ENCODE data around the gene PACS2.

DNA sequence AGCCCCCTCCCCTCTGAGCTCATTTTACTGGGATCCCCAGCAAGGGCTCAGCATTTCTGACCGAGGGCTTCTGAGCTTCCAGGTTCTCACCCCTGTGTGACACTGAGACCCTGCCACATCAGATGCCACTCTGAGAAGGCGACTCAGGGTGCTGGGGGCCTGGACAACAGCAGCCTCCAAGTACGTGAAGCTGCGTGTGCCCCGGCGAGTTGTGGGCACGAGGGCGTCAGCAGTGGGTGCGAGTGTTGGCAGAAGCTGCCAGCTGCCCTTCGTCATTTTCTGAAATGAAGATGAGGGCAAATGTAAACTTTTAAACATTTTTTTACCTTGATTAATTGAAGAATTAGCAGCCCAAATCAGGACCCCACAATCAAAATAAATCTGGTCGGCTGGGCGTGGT lies 51.1 kb downstream of the PACS2 start:
- TF ChIP-seq, protein P1, sequence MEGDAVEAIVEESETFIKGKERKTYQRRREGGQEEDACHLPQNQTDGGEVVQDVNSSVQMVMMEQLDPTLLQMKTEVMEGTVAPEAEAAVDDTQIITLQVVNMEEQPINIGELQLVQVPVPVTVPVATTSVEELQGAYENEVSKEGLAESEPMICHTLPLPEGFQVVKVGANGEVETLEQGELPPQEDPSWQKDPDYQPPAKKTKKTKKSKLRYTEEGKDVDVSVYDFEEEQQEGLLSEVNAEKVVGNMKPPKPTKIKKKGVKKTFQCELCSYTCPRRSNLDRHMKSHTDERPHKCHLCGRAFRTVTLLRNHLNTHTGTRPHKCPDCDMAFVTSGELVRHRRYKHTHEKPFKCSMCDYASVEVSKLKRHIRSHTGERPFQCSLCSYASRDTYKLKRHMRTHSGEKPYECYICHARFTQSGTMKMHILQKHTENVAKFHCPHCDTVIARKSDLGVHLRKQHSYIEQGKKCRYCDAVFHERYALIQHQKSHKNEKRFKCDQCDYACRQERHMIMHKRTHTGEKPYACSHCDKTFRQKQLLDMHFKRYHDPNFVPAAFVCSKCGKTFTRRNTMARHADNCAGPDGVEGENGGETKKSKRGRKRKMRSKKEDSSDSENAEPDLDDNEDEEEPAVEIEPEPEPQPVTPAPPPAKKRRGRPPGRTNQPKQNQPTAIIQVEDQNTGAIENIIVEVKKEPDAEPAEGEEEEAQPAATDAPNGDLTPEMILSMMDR (IDR thresholded peaks at IDR 0.05; ENCODE audit: low read depth, low read length) = no peak
- TF ChIP-seq POLR2A (IDR thresholded peaks at IDR 0.05; ENCODE audit: extremely low read depth, insufficient read length) (no peak), MYC (IDR thresholded peaks at IDR 0.05; ENCODE audit: low read depth, low read length) (no peak)
- TF ChIP-seq, protein P2, sequence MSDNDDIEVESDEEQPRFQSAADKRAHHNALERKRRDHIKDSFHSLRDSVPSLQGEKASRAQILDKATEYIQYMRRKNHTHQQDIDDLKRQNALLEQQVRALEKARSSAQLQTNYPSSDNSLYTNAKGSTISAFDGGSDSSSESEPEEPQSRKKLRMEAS (IDR thresholded peaks at IDR 0.05; ENCODE audit: low read depth, low read length) = no peak
